AG04450 (cell line): ENCODE results near the gene TMEM87B. TPM values are rescaled to one million over a fixed set of nuclear protein-coding genes. Genes with fewer than 3 reads are reported as not detected.

Experiments
- CTCF ChIA-PET: fragments of 300-600, 350-600 bp; formaldehyde crosslinking; extraction: SDS; loops from one replicate; lab custom pipeline; 2022; ENCODE audit warnings: antibody characterized with exemption, inconsistent platforms; lab: Charles Lee
- POLR2A ChIA-PET: fragments of 350-600 bp; formaldehyde crosslinking; extraction: SDS; loops from one replicate; lab custom pipeline; 2021; ENCODE audit warnings: antibody characterized with exemption, inconsistent platforms; lab: Yijun Ruan, JAX
- DNase-seq: peaks from one replicate; pipeline ENCODE4 v3.0.0-alpha.2; 2011; ENCODE audit warnings: low read depth, low spot score
- H3K27ac ChIP-seq: one replicate; pipeline ENCODE4 v1.5.1; 2012; ENCODE audit warnings: low read depth, low read length, control low read depth
- H3K27me3 ChIP-seq: one replicate; pipeline ENCODE4 v1.6.0; 2012; ENCODE audit warnings: low read length; ENCODE audit not compliant: control insufficient read depth, insufficient read depth
- H3K4me3 ChIP-seq: 2 replicates; pipeline ENCODE4 v1.5.1; 2011; ENCODE audit warnings: mild to moderate bottlenecking, low read depth, low read length, control low read depth
- H3K9me3 ChIP-seq: 2 replicates; pipeline ENCODE4 v1.5.1; 2012; ENCODE audit warnings: low read length; ENCODE audit not compliant: control insufficient read depth, insufficient read depth
- CTCF ChIP-seq: IDR thresholded peaks from 2 replicates; pipeline ENCODE4 v1.5.1; 2011; ENCODE audit warnings: low read depth, low read length, control low read depth, inconsistent platforms
- polyA plus RNA-seq: library from polyadenylated mRNA; depleted of rRNA; stranded (reverse); fragments of >200 nt; gene quantifications from 2 replicates; pipeline ENCODE4 v1.2.3, GENCODE V29; 2011

Gene TMEM87B
- polyA plus RNA-seq, 1 experiment = 24.5 TPM

- Histone ChIP-seq H3K27me3 (peaks cover 14% of the 10 kb centered on the region), H3K9me3 (no peaks in the 10 kb centered on the region), H3K4me3 (no peak overlapping the region), H3K27ac (no peak overlapping the region)
- ChIA-PET CTCF (no interaction called here), POLR2A (no interaction called here)
- TF ChIP-seq CTCF = no peak
- no peak for DNase-seq
Measured at GRCh38 chr2:112008910-112009485, 46.1 kb upstream of the TMEM87B start.

GRCh38 chr2:112010751-112011150, 44.3 kb upstream of the TMEM87B start:
- TF ChIP-seq CTCF = no peak
- no peaks in the 10 kb centered on the region for H3K9me3 ChIP-seq
- CTCF ChIA-PET = no interaction called here
- POLR2A ChIA-PET = no interaction called here
- no peak for DNase-seq
- H3K4me3 ChIP-seq = no peak overlapping the region
- H3K27ac ChIP-seq = no peak overlapping the region
- peaks cover 14% of the 10 kb centered on the region for H3K27me3 ChIP-seq

- peaks cover 16% of the 10 kb centered on the region for H3K27me3 ChIP-seq
- H3K4me3 ChIP-seq = no peak overlapping the region
- DNase-seq = no peak
- no peaks in the 10 kb centered on the region for H3K9me3 ChIP-seq
- ChIA-PET POLR2A (no interaction called here), CTCF (no interaction called here)
- no peak for TF ChIP-seq CTCF
- no peak overlapping the region for H3K27ac ChIP-seq
Measured at GRCh38 chr2:112012556-112012955, 42.5 kb upstream of the TMEM87B start.

- no peaks in the 10 kb centered on the region for H3K9me3 ChIP-seq
- no peak overlapping the region for H3K4me3 ChIP-seq
- CTCF ChIA-PET = no interaction called here
- POLR2A ChIA-PET = no interaction called here
- no peak overlapping the region for H3K27ac ChIP-seq
- H3K27me3 ChIP-seq = peaks cover 17% of the 10 kb centered on the region
- TF ChIP-seq CTCF = no peak
- DNase-seq = no peak
Measured at GRCh38 chr2:112018846-112019245, 36.2 kb upstream of the TMEM87B start.

- no peak for TF ChIP-seq CTCF
- H3K27ac ChIP-seq = no peak overlapping the region
- no peaks in the 10 kb centered on the region for H3K9me3 ChIP-seq
- DNase-seq = no peak
- peaks cover 17% of the 10 kb centered on the region for H3K27me3 ChIP-seq
- CTCF ChIA-PET = no interaction called here
- POLR2A ChIA-PET = no interaction called here
- H3K4me3 ChIP-seq = no peak overlapping the region
Measured at GRCh38 chr2:112019569-112019982, 35.5 kb upstream of the TMEM87B start.
